IPS-15b (cell line): ENCODE measurements around the gene DHFR.
"Not testable (repeated sequence)": the region's sequence is repeated elsewhere in the genome, so short reads cannot be mapped to it uniquely, and the experiment has no call there.

Experiments
- H3K27me3 ChIP-seq: one replicate; pipeline ENCODE4 v1.6.1; 2013; ENCODE audit warnings: low read length; ENCODE audit not compliant: control insufficient read depth, insufficient read depth
- H3K36me3 ChIP-seq: one replicate; pipeline ENCODE4 v1.6.1; 2013; ENCODE audit warnings: low read length; ENCODE audit not compliant: control insufficient read depth, insufficient read depth
- H3K4me1 ChIP-seq: one replicate; pipeline ENCODE4 v1.6.1; 2013; ENCODE audit warnings: mild to moderate bottlenecking, low read length; ENCODE audit not compliant: control insufficient read depth, insufficient read depth
- H3K4me3 ChIP-seq: one replicate; pipeline ENCODE4 v1.5.1; 2013; ENCODE audit warnings: low read depth, low read length
- H3K9ac ChIP-seq: one replicate; pipeline ENCODE4 v1.6.1; 2013; ENCODE audit warnings: low read depth, mild to moderate bottlenecking, low read length
- H3K9me3 ChIP-seq: one replicate; pipeline ENCODE4 v1.6.1; 2013; ENCODE audit warnings: mild to moderate bottlenecking, low read length; ENCODE audit not compliant: control insufficient read depth, insufficient read depth

The DHFR gene

DNA sequence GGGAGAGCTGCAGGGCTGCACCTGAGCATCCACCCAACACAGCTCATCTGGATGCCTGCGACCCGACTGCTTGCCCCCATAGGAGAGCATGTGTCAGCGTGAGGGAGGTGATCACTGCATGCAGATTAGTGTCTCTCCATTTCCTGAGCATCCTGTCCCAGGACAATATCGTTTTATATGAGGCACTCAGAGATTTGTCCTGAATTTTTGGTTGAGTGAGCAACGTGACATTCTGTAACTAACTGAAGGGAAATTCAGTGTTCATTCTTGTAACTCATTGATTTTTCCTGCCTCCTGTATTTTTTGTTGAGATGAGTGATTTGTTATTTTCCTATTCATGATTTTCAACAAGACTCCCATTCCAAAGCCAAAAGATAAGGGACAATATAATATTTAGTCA lies 64.0 kb downstream of the DHFR start:
- Histone ChIP-seq H3K27me3 (no peaks in the 10 kb centered on the region), H3K36me3 (no peaks in the 10 kb centered on the region), H3K4me3 (no peak overlapping the region), H3K9me3 (no peaks in the 10 kb centered on the region), H3K9ac (no peak overlapping the region), H3K4me1 (no peaks in the 10 kb centered on the region)

DNA sequence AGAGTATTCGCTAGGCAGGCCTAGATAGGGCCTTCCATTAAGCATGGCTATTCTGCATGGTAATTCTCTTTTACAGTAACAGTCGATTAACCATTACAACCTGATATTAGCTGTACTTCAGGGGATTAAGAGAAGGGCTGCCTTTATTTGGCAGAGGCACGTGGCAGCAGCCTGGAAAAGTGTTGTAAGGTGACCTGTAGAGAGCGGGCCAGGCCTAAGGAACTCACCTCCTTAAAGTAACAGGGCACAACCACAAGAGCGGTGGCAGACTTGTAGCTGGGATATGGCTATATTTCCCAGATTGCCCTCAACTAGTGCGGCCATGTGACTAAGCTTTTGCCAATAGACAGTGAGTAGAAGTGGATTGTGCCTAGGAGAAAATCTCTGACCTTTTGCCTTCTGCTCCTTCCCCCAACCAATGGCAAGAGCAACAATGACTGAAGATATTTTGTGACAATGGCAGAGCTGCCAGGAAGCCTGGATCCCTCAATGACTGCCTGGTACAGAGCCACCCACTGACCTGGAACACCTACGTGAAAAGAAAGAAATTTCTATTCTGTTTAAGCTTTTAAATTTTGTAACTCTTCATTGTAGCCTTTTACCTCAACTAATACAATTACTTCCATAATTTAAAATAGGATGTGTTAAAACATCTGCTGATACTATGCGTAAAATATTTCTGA lies 65.8 kb downstream of the DHFR start:
- Histone ChIP-seq H3K9me3 (no peaks in the 10 kb centered on the region), H3K4me1 (no peaks in the 10 kb centered on the region), H3K4me3 (no peak overlapping the region), H3K27me3 (no peaks in the 10 kb centered on the region), H3K36me3 (no peaks in the 10 kb centered on the region), H3K9ac (no peak overlapping the region)

DNA sequence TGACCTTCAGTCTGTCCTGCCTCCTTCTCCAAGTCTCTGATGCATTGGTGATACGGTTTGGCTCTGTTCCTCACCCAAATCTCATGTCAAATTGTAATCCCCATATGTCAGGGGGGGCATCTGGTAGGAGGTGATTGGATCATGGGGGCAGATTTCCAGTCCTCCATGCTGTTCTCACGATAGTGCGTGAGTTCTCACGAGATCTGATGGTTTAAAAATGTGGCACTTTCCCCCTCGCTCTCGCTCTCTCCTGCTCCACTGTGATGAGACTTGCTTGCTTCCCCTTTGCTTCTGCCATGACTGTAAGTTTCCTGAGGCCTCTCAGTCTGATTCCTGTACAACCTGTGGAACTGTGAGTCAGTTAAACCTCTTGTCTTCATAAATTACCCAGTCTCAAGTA lies 70.0 kb downstream of the DHFR start:
- Histone ChIP-seq H3K27me3 (no peaks in the 10 kb centered on the region), H3K9ac (no peak overlapping the region), H3K4me3 (no peak overlapping the region), H3K9me3 (no peaks in the 10 kb centered on the region), H3K4me1 (no peaks in the 10 kb centered on the region), H3K36me3 (no peaks in the 10 kb centered on the region)

DNA sequence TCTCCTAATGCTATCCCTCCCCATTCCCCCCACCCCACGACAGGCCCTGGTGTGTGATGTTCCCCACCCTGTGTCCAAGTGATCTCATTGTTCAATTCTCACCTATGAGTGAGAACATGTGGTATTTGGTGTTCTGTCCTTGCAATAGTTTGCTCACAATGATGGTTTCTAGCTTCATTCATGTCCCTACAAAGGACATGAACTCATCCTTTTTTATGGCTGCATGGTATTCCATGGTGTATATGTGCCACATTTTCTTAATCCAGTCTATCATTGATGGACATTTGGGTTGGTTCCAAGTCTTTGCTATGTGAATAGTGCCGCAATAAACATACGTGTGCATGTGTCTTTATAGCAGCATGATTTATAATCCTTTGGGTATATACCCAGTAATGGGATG lies 74.5 kb downstream of the DHFR start:
- not testable (repeated sequence) for H3K4me3 ChIP-seq, H3K36me3 ChIP-seq, H3K9me3 ChIP-seq, H3K4me1 ChIP-seq, H3K27me3 ChIP-seq, H3K9ac ChIP-seq

DNA sequence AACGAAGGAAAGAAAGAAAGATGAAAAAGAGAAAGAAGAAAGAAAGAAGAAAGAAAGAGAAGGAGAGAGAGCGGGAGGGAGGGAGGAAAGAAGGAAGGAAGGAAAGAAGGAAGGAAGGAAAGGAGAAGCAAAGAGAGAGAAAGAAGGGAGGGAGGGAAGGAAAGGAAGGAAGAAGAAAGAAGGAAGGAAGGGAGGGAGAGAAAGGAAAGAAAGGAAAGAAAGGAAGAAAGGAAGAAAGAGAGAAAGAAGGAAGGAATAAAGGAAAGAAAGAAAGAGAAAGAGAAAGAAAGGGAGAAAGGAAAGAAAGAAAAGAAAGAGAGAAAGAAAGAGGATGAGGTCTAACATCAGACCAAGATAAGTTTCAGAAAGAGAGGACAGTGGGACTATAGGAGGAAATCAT lies 75.7 kb downstream of the DHFR start:
- H3K4me3 ChIP-seq, result no peak overlapping the region
- no peaks in the 10 kb centered on the region for H3K9me3 ChIP-seq
- H3K36me3 ChIP-seq, result no peaks in the 10 kb centered on the region

DNA sequence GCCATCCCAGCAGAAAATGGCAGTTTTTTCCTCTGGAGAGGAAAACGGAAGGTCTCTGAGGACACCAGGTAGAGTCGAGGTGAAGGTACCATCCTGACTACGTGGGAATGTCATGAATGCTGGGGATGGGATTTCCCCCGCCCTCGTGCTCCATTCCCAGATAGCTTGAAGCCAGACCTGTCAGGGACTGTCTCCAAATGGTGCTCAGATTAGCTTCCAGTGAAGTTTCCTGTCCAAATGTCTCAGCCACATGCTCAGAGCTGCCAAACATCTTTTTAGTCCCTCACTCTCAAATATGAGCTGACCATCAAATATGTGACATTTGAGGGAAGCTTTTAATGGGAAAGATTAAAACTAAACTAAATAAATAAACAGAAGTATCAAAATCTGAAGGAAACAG lies 77.1 kb downstream of the DHFR start:
- no peak overlapping the region for H3K4me3 ChIP-seq
- no peaks in the 10 kb centered on the region for H3K36me3 ChIP-seq
- H3K4me1 ChIP-seq, result no peaks in the 10 kb centered on the region
- H3K27me3 ChIP-seq, result no peaks in the 10 kb centered on the region
- no peaks in the 10 kb centered on the region for H3K9me3 ChIP-seq
- H3K9ac ChIP-seq, result no peak overlapping the region

More for the DNA sequence above, 75.7 kb downstream of the DHFR start:
- Histone ChIP-seq H3K4me1 (no peaks in the 10 kb centered on the region), H3K27me3 (no peaks in the 10 kb centered on the region), H3K9ac (no peak overlapping the region)

DNA sequence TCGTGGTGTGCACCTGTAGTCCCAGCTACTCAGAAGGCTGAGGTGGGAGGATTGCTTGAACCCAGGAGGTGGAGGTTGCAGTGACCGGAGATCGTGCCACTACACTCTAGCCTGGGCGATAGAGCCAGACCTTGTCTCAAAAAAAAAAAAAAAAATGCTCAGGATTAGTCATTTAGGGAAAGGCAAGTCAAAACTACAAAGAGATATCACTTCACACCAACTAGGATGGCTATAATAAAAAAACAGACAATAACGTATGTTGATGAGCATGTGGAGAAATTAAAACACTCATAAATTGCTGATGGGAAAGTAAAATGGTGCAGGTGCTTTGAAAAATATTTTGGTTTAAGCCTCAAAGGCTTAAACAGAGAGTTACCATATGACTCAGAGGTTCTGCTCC lies 78.4 kb downstream of the DHFR start:
- no peak overlapping the region for H3K4me3 ChIP-seq
- H3K9ac ChIP-seq, result no peak overlapping the region
- no peaks in the 10 kb centered on the region for H3K36me3 ChIP-seq
- peaks cover 12% of the 10 kb centered on the region for H3K27me3 ChIP-seq
- no peaks in the 10 kb centered on the region for H3K4me1 ChIP-seq
- H3K9me3 ChIP-seq, result no peaks in the 10 kb centered on the region
